Fibroblast of mammary gland (primary cell): Measurements from ENCODE around the gene BRD9.
"Not testable (repeated sequence)": the region's sequence is repeated elsewhere in the genome, so short reads cannot be mapped to it uniquely, and the experiment has no call there.

Source experiments
- DNase-seq: peaks from one replicate; pipeline ENCODE4 v3.0.0-alpha.2; 2010; ENCODE audit warnings: low read depth
- H3K4me3 ChIP-seq: 2 replicates; pipeline ENCODE4 v1.5.1; 2011; ENCODE audit warnings: low read depth, mild to moderate bottlenecking, low read length, moderate library complexity; ENCODE audit not compliant: control insufficient read depth
- CTCF ChIP-seq: conservative IDR thresholded peaks from 2 replicates; pipeline ENCODE4 v1.5.1; 2011; ENCODE audit warnings: low read depth, low read length, inconsistent platforms; ENCODE audit not compliant: control insufficient read depth, insufficient read depth

BRD9 gene

GRCh38 chr5:856531-857425 is 35.8 kb downstream of the BRD9 start:
- no peak for TF ChIP-seq CTCF
- no peak overlapping the region for H3K4me3 ChIP-seq
- DNase-seq = no peak

GRCh38 chr5:855771-856530 is 36.6 kb downstream of the BRD9 start:
- H3K4me3 ChIP-seq = no peak overlapping the region
- DNase-seq = no peak
- no peak for TF ChIP-seq CTCF

- TF ChIP-seq CTCF = no peak
- H3K4me3 ChIP-seq = no peak overlapping the region
- DNase-seq = no peak
These were observed 37.4 kb downstream of the BRD9 start for GRCh38 chr5:854966-855743.

- H3K4me3 ChIP-seq = no peak overlapping the region
- no peak for DNase-seq
- TF ChIP-seq CTCF = no peak
These were observed 38.4 kb downstream of the BRD9 start for GRCh38 chr5:854217-854616.

GRCh38 chr5:853416-854090 is 39.0 kb downstream of the BRD9 start:
- not testable (repeated sequence) for H3K4me3 ChIP-seq, DNase-seq

GRCh38 chr5:852431-853401 is 39.9 kb downstream of the BRD9 start:
- TF ChIP-seq CTCF = no peak
- H3K4me3 ChIP-seq = no peak overlapping the region
- DNase-seq = no peak
